ENCODE measurements around the gene MRPL46.
A peak's percentile ranks its signal among the peaks of the same experiment; 100 is the strongest.
"Not testable (repeated sequence)": the region's sequence is repeated elsewhere in the genome, so short reads cannot be mapped to it uniquely, and the experiment has no call there.

MRPL46 gene

DNA sequence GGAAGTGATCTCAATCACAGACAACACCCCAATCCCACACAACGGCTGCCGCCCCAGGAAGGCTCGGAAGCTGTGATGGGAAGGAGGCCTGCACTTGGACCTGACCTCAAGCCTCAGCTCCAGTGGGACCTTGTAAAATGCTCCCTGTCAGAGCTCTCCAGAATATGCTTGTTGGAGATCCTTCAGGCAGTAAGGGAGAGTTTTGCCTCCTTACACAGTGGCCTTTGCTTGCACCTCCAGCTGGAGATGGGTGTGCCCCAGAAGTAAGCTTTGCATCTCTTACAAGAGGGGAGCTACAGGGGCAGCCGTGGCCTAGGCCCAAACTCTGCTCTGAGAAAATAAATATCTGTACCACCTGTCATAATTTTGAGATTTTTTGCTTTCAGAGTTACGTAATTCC lies 10.7 kb upstream of the MRPL46 start:
- no peak for DNase-seq

DNA sequence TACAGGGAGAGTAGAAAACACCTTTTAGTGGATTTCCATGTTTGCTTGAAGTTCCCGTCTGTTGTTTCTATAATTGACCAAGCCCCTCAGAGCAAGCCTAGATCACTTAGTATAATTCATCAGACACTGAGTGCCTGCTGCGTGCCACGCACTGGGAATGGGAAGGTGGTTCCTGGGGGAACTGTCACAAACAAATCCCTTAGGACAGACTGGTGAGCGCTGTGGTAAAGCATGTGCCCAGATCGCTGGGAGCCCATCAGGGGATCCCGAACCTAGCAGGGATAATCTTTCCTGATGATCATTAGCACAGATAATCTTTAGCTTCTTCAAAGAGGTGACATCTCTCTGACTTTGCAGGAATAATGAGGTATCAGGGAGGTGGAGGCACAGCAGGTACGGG lies 9.9 kb upstream of the MRPL46 start:
- DNase-seq, result no peak

DNA sequence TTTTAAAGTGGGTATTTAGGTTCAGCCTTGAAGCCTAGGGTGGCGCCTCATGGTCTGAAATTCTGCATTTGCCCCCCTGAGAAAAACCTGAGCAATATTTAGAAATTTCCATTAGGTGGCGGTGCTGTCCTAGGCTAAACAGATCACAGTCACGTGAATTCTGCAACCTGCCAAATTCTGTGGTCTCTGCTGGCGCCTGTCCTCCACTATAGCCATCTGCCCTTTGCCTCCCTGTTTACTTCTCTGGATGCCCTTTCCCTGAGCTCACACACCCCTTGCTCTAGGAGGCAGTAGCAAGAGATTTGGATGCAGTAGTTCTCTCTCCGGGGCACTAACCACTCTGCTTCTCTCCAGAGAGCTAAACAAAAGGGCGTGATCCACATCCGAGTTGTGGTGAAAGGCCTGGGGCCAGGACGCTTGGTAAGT lies 9.5 kb upstream of the MRPL46 start:
- DNase-seq, result no peak

DNA sequence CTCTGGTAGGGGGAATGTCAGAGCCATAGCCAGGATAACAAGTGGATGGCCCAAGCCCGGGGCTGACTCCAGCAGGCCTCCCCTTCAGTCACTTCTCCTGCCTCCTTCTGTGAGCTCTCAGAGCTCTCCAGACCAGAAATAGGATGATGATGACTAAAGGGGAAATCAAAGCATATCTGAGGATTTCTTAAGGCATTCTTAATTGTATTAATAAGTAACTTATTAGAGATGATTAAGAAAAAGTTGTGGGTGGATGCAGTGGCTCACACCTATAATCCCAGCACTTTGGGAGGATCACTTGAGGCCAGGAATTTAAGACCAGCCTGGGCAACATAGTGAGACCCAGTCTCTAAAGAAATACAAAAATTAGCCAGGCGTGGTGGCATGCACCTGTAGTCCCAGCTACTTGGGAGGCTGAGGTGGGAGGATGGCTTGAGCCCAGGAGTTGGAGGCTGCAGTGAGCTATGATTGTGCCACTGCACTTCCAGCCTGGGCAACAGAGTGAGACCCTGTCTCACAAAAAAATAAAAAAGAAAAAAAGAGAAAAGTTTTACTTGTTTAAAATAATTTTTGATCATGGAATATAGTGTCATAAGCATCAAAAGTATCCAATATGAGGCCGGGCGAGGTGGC lies 6.6 kb upstream of the MRPL46 start:
- not testable (repeated sequence) for DNase-seq

DNA sequence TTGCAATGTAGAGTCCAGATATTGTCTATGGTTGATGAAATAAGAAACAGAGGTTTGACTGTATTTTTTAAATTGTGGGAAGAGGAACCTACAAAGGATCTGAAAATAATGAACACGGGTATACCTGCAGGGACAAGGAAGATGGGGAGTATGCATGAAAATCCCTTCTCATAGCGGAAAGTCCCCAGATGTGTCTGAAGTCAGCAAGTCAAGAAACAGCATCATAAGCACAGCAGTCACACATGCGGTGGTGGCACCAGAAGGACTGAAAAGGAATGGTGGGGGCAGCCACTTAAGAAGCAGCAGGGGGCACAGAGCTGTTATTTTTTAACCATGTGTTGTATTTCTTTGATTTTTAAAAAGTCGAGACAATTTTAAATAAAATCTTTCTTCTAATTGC lies 5.0 kb upstream of the MRPL46 start:
- no peak for DNase-seq

DNA sequence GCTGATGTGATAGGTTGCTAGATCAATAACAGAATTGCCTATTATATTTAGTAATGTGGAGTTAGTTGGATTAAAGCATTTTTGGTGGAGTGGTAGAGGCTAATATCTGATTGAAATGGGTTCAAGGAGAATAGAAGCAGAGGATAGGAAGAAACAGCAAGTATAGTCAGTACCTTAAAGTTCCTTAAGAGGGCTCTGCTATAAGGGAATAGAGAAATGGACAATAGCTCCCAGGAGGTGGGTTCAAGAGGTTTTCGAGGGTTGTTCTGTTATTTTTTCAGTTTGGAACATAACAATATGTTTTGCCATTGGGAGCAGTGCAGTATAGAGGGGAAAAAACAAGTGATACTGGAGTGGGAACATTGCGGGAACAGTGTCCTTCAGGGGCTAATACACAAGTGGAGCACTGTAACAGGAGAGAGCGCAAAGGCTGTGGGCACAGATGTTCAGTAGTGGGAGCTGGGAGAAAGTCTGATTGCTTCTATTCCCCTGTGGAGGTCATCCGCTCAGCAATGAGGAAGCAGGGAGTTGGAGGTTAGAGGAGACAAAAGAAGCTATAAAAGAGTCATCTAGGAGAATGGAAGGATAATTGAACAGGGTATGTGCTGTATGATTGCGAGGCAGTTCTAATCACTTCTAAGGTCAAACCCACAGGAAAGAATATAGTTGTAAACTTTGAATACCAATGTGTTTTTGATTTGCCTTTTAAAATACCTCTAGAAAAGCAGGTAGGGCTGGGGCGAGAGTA lies 3.6 kb upstream of the MRPL46 start:
- no peak for DNase-seq

DNA sequence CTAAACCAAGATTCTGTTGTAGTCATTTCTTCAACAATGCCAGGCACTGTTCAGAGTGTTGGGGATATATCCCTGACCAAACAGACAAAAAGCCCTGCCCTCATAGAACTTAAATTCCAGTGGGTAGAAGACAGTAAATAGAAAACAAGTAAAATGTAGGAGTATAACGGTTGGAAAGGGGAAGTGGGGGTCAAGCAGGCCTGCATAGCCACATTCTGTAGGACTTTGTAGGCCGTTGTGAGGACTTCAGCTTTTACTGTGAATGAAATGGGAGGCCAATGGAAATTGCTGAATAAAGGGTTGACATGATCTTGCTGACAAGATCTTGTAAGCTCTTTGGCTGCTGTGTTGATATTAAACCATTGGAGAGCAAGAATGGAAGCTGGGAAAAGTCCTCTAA lies 2.1 kb upstream of the MRPL46 start:
- DNase-seq, result no peak

DNA sequence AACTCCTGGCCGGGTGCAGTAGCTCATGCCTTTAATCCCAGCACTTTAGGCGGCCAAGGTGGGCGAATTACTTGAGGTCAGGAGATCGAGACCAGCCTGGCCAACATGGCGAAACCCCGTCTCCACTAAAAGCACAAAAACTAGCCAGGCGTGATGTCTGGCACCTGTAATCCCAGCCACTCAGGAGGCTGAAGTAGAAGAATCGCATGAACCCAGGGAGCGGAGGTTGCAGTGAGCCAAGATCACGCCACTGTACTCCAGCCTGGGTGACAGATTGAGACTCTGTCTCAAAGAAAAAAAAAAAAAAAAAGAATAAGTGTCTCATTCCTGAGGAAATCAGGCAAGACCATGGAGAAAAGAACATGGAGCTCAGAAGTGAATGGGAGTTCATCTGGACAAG lies 1.5 kb upstream of the MRPL46 start:
- DNase-seq, result not testable (repeated sequence)

DNA sequence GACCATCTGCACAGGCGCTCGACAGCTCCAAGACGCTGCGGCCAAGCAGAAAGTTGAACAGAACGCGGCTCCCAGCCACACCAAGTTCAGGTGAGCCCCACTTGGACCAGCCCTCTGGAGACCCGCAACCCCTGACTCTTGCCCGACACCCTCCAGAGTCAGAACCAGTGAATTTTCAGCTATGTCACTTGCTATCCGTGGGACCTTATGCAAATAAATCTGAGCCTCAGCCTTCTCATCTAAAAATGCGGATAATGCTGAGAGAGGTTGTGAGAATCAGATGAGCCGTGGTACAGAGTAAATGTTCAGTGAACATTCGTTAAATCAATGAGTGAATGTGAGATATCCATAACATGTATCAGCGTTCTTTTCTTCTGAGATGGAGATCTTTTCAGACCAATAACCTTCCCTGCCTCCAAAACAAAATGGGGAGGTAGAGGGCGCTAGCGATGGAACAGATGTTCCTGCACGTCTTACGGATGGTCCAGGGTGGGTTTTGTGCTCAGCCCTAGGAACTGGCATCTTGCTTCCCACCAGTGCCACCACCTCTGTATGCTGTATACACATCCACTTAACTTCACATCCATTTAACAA lies 844 bp upstream of the MRPL46 start:
- DNase-seq, result no peak

DNA sequence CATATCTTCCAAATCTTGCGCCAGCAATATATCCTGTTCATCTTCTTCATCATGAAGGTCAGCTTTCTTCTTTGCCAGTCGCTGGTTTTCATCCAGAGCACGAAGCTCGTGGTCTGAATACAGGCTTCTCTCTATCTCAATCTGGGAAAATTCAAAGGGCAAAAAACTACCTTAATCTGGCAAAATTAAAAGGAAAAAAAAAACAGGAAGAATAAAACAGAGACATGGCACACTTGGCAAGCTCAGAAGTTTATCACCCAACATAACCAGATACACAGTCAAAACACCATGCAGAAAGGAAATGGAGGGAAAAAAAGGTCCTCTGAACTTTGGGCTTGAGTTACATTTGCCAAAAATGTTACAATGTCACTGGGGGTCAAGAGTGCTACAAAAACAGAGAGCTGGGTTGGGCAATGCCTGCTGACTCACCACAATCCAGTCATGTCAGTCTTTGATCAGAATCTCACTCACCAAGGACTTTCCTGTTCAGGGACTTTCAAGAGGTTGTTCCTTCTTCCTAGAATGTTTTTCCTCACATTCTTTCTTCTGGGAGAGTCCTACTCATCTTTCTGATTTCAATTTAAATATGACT lies 1.5 kb downstream of the MRPL46 start:
- no peak for DNase-seq

DNA sequence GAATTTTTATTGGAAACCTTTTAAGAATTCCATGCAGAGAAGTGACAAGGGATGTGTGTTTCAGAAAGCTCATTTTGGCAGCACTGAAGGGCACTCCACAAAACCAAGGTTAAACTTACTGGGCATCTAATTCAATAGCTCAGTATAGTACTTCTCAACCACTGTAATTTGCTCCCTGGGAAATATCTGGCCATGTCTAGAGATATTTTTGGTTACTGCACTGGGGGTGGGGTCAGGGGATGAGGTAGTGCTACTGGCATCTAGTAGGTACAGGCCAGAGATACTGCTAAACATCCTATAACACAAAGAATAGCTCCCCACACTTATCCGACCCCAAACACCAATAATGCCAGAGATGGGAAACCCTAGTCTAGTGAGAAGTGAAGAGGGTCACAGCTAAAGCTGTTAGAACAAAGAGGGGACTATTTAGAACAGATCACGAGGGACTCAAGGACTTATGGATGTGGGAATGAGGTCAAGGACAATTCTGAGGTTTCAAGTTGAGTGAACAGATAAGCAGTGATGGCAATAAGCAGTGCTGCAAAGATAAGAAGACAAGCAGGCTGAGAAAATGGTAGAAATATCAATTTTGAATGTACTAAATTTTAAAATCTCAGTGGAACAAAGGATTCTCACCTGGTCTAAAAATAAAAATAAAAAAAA lies 3.2 kb downstream of the MRPL46 start:
- DNase-seq, result no peak

DNA sequence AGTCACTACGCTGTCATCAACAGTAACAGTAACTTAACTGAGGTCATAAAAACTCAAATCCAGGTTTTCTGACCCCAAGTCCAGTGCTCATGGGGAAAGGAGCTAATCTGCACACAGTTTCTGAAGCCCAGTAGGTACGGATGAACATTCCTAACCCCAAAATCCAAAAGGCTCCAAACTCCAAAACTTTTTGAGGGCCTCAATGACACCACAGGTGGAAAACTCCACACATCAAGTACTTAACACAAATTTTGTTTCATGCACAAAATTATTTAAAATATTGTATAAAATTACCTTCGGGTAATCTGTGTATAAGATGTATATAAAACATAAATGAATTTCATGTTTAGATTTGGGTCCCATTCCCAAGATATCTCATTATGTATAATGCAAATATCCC lies 10.5 kb downstream of the MRPL46 start:
- no peak for DNase-seq

DNA sequence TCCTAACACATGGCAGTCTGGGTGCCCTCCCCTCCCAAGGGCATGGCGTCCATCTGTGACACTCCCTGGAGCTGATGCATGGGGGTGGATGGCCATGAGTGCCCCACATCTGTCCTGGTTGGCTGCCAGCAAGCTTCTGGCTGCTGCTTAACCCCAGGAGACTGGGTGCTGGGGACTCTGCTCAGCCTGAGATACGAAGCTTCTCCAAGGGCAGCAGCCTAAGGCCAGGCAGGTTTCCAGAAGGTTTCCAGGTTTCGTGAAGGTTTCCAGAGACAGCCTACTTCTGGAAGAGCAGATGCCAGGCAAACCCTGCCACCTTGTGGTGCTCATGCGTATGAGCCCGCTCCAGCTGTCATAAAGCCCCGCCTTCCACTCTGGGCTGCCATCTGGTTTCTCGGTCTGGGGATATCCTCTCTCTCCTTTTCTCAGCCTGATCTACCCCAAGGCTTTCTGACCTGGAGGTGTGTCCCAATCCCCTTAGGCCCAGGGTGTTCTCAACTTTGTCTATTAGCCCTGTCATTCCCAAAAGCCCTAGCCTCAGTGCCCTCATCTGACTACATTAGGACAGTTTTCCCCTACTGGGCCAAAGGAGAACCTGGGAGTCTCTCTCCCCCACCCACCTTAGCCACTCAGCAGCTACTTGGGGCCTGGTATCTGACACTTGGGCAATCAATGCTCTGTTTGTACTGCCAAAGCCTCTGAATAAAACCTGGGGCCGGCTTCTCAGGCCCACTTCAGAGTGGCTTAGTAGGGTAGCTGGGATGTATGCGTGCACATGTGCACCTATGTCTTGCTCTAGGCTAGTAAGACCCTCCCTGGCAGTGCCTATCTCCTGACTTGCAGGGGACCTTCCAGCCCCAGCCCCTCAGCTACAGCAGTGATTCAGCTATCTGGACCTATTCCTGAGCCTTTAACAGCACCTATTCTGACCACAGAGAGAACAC lies 12.0 kb downstream of the MRPL46 start:
- DNase-seq, result peak; percentile 16

DNA sequence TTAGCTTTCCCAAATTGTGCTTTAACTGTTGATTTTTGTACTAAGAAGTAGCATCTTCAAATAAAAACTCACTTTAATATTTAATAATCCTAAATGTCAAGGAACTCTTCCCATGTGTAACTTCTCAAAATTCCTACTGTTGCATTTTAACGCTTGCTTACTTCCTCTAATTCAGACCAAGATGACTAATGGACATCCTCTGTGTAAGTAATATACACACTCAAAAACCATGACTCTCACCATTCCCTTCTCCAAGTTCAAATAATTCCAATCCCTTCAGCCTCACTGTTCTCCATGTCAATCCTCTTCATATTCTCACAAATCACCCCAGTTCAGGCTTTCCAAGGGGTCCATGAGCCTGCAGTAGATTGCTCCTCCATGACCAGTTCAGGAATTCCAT lies 13.0 kb downstream of the MRPL46 start:
- no peak for DNase-seq

DNA sequence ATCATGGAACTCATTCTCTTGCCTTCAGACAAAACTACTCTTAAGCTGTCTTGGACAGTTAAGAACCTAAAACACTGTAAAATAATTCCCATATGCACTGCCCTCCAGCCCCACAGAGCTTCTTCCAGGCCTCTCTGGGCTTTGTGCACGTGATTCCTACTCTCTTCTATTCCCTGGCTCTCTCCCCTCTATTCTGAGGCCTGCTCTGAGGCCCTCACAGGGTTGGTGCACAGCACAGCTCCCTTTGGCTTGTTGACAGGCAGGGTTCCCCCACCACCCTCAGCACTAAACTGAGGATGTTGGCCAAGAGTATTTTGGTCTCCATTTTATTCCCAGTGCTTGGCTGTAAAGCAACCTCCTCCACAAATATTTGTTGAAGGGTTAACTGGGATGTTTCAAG lies 13.5 kb downstream of the MRPL46 start:
- no peak for DNase-seq

DNA sequence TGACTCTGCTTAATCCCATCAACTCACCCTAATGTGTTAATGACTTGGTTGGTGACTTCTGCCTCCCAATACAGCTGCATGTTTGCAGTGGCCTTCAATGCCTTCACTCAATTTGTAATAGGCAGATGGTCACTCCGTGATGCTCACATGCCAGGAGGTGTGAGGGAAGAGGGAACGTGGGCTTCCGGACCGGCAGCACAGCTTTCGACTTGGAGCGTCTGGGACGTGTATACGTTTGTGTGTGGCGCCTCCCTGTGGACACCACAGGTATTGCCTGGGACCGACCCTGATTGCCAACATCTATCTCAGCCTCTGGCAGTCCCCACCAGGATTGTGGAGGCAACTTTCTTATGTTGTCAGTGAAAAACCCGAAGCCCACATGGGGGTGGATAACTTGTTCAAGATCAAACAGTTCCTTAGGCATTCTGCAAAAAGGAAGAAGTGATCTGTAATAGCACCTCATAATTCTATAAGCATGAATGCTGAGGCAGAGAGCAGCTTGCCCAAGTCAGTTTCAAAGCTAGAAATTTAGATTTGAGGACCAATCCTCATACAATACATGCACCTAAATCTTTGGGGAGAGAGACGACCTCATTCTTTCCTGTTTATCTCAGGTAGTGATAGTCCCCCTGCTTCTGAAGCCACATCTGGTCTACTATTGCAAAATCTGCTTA lies 16.9 kb downstream of the MRPL46 start:
- no peak for DNase-seq

DNA sequence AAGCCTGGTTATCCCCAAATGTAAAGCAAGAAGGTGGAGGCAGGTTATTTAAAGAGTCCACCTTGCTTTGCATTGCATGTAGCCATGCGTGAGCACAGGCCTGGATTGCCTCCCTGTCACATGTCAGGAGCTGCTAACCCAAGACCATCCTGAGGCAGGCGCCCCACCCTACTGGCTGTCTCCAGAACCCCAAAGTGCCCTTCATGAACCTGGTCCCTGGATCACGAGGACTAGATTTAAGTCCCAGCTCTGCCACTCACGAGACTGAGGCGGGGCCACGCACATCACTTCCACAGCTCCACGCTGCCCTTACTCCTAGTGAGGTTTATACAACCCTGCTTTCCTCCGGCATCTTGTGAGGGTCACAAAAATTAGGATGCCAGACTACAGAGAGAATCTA lies 17.6 kb downstream of the MRPL46 start:
- no peak for DNase-seq

DNA sequence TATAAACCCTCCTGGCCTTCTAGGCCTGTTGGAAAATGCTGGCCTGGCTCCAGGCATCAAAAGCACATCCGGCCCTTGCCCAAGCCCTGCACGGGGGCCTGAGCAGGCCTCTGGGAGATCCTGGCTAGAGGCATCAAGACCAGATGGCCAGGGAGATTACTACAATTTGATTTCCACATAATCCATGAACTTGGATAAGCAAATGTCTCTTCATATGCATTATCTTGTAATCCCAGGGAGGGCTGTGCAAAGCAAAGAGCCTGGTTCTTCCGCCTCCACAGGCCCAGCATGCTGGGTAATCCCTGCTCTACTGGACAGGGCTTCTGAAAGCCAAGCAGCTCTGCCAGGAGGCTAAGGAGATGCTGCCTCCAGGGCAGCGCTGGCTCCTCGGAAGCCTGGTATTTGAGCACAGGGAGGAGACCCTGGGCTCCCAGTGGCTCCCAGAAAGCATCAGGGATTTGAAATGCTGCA lies 18.2 kb downstream of the MRPL46 start:
- no peak for DNase-seq

DNA sequence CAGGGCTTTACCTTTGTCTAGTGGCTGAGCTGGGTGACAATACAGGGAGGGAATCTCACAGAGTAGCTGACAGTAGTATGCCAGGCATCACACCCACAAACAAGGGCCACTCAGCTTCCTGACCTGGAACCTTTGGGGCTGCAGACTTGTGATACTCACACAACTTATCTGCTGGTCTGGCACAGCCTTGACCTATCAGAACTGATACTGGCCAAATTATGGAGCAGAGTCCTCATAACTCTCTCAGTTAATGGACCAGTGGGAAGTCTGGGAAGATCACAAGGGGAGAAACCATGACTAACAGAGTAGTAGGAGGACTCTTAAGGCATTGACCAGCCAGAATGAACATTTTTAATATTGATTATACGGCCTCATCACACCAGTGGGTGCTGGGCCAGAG lies 19.4 kb downstream of the MRPL46 start:
- no peak for DNase-seq

DNA sequence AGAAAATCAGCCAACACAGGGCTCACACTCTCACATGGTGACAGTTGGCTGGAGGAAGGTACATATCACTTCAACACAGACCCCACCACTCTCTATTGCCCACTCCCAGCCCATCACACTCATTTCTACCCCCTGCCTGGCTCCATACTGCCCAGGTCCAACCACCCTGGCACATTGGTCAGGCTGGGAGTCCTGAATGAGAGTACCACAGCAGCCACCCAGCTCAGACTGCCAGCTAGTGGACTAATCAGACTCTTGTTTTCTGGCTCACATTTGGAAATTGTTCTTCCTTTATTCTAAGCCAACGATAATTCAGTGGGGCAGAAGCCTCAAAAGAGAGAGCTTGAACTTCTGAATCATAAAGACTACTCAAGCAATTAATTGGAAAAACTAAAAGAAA lies 20.0 kb downstream of the MRPL46 start:
- no peak for DNase-seq

DNA sequence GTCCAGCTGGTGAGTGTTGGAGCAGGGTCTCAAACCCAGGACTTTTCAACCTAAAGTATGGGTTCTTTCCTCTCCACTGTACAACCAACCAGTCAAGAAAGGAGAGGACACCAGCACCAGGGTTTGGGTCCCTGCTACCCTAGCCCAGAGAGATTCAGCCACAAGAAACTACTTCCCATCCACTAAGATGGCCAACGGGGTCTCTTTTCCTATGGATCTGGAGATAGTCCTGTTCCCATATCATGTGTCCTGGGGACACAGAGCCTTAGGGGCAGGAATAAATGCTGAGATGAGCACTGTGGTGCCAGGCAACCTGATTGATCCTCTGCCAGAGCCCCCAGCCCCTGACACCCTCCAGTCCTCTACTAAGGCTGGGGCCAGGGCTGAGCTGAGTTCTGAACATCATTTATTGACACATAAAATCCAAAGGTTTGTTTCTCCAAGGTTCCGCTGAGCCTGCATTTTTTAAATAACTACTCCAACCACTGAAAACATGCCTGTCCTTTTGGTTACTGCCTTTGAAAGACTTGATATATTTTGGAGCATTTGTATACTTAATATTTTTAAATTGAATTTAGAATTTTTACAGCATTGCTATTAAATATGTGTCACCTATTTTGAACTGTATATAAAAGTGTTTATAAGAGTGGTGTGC lies 26.0 kb downstream of the MRPL46 start:
- no peak for DNase-seq
